Measurements from ENCODE around the gene TENT4A.
A peak's percentile ranks its signal among the peaks of the same experiment; 100 is the strongest.

TENT4A gene

GRCh38 chr5:6774721-6775204 lies 61.5 kb downstream of the TENT4A start:
- DNase-seq = no peak

GRCh38 chr5:6775571-6775970 lies 62.3 kb downstream of the TENT4A start:
- DNase-seq = no peak

GRCh38 chr5:6780802-6781391 lies 67.7 kb downstream of the TENT4A start:
- peak in 1 of 2 donors; percentile 50 for DNase-seq

GRCh38 chr5:6781716-6782115 lies 68.5 kb downstream of the TENT4A start:
- no peak for DNase-seq

- DNase-seq = no peak
Measured at GRCh38 chr5:6783787-6784186, 70.6 kb downstream of the TENT4A start.

- DNase-seq = no peak
Measured at GRCh38 chr5:6784481-6784880, 71.2 kb downstream of the TENT4A start.

GRCh38 chr5:6785161-6785860 lies 72.1 kb downstream of the TENT4A start:
- DNase-seq = no peak

- DNase-seq = no peak
Measured at GRCh38 chr5:6785861-6786180, 72.6 kb downstream of the TENT4A start.

GRCh38 chr5:6786786-6787495 lies 73.7 kb downstream of the TENT4A start:
- DNase-seq = no peak

- DNase-seq = no peak
Measured at GRCh38 chr5:6787941-6788340, 74.7 kb downstream of the TENT4A start.

- no peak for DNase-seq
Measured at GRCh38 chr5:6788439-6788838, 75.2 kb downstream of the TENT4A start.

GRCh38 chr5:6788956-6789649 lies 75.9 kb downstream of the TENT4A start:
- DNase-seq = no peak

GRCh38 chr5:6790346-6790865 lies 77.2 kb downstream of the TENT4A start:
- DNase-seq = no peak

GRCh38 chr5:6791031-6791430 lies 77.8 kb downstream of the TENT4A start:
- DNase-seq = no peak

GRCh38 chr5:6792376-6792775 lies 79.1 kb downstream of the TENT4A start:
- DNase-seq = no peak

GRCh38 chr5:6792911-6793471 lies 79.8 kb downstream of the TENT4A start:
- no peak for DNase-seq

- DNase-seq = no peak
Measured at GRCh38 chr5:6801236-6801635, 88.0 kb downstream of the TENT4A start.

- DNase-seq = no peak
Measured at GRCh38 chr5:6803981-6804550, 90.8 kb downstream of the TENT4A start.

GRCh38 chr5:6804766-6805501 lies 91.7 kb downstream of the TENT4A start:
- DNase-seq = no peak

- no peak for DNase-seq
Measured at GRCh38 chr5:6805841-6806240, 92.6 kb downstream of the TENT4A start.

Data from stimulated activated CD4-positive, alpha-beta T cell treated with anti-CD3 and anti-CD28 coated beads, Interleukin-2, amount 100 ng/mL, for 24 hours (primary cell).